Measurements from ENCODE around the gene RXRG.

GRCh38 chr1:165365341-165365740 lies 79.6 kb downstream of the RXRG start:
- TF ChIP-seq CTCF (IDR thresholded peaks at IDR 0.05; ENCODE audit: borderline replicate concordance, extremely low read depth, low read length, poor library complexity, severe bottlenecking) = no peak
- TF ChIP-seq EZH2 (IDR thresholded peaks at IDR 0.05; ENCODE audit: borderline replicate concordance, low read depth, low read length, severe bottlenecking) = no peak
